Measurements from ENCODE around the gene ELMO3.
A peak's percentile ranks its signal among the peaks of the same experiment; 100 is the strongest.

ELMO3 gene

DNA sequence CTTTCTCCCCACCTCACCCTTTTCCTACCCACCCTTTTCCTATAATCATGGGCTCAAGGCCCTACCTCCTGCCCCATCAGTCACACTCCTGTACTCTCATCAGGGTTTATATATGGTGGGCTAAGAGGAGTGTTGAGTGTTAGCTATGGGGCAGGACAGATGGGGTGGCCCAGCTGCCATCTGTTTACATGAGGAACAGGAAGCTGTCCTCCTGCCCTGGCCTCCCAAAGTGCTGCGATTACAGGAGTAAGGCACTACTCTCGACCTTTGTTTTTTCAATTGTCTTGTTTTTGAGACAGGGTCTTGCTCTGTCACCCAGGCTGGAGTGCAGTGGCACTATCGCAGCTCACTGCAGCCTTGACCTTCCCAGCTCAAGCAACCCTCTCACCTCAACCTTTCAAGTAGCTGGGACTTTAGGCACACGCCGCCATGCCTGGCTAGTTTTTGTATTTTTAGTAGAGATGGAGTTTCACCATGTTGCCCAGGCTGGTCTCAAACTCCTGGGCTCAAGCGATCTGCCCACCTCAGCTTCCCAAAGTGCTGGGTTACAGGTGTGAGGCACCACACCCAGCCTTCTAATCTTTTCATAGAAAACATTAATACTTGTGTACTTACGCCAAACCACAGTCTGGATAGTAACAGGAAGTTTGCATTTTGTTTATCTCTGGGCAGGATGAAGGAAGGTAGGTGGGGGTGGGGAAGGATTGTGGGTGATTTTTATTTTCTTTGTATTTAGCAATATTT, 40.9 kb upstream of the ELMO3 start:
- Mint-ChIP-seq H3K9me3 (peaks cover 0 to 1% of the 10 kb centered on the region in 2 donors), H3K27me3 (peaks cover 9 to 29% of the 10 kb centered on the region in 2 donors), H3K36me3 (peaks cover 14 to 16% of the 10 kb centered on the region in 2 donors), H3K4me3 (peak overlapping the region; percentile 91), H3K4me1 (peaks cover 44 to 81% of the 10 kb centered on the region in 2 donors), H3K27ac (peak overlapping the region; percentile 90)
- ATAC-seq (replicated peaks) (no peak), DNase-seq (no peak)

DNA sequence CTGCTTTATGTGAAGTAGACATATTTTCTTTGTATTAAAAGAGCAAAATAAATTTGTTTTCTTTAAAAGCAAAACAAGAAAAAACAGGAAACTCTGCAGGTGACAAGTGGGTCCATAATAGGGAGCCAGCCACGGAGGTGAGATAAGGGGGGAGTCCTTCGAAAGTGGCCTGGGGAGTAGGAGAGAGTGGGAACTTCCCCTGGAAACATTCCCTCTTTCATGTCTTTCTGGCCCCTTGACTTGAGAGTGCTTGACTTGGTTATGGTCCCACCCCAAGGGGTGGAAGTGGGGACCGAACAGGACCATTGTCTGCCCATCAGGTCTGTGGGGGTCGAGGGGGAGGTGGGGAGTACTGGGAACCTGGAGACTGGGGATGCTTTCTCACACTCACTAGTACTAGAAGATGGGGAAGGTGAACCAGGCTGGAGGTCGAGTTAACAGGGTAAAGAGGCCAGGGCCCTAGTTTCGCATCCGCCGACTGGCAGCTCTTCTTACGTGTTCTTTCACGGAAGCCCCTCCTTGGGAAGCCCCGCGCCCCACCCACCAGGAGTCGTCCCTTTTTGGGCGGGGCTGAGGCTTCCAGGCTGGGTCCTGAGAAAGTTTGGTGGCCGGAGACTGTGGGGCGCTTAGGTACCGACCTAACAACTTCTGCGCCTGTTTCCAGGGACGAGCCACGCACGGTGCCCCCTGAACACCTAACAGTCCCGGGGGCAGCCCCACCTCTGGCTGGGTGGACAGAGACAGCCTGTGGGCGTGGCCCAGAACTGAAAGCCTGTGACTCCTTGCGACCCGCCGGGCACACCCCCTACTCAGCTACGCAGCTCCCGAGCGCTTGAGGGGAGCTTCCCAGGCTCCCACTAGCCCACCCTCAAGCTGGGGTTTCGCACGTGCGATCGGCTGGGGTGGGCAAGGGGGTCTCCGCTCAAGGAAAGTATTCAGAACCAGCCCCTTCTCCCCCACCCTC, 40.0 kb upstream of the ELMO3 start:
- H3K36me3 Mint-ChIP-seq = peaks cover 12 to 14% of the 10 kb centered on the region in 2 donors
- H3K27ac Mint-ChIP-seq = peak overlapping the region; percentile 90
- H3K9me3 Mint-ChIP-seq = peaks cover 0 to 1% of the 10 kb centered on the region in 2 donors
- DNase-seq = peak; percentile 85
- peaks cover 40 to 81% of the 10 kb centered on the region in 2 donors for H3K4me1 Mint-ChIP-seq
- H3K27me3 Mint-ChIP-seq = peaks cover 11 to 33% of the 10 kb centered on the region in 2 donors
- peak overlapping the region; percentile 91 for H3K4me3 Mint-ChIP-seq
- ATAC-seq (replicated peaks) = peak; percentile 59

GRCh38 chr16:67161595-67162058, 37.3 kb upstream of the ELMO3 start:
- H3K9me3 Mint-ChIP-seq = peaks cover 0 to 1% of the 10 kb centered on the region in 2 donors

GRCh38 chr16:67162506-67163163, 36.3 kb upstream of the ELMO3 start:
- DNase-seq (no peak), ATAC-seq (replicated peaks) (no peak)
- H3K27me3 Mint-ChIP-seq = peaks cover 37 to 60% of the 10 kb centered on the region in 2 donors
- peaks cover 36 to 75% of the 10 kb centered on the region in 2 donors for H3K4me1 Mint-ChIP-seq
- peaks cover 0 to 4% of the 10 kb centered on the region in 2 donors for H3K36me3 Mint-ChIP-seq
- no peak overlapping the region for H3K27ac Mint-ChIP-seq
- peaks cover 0 to 1% of the 10 kb centered on the region in 2 donors for H3K9me3 Mint-ChIP-seq
- peak overlapping the region; percentile 37 to 63 for H3K4me3 Mint-ChIP-seq

More at GRCh38 chr16:67161595-67162058, 37.3 kb upstream of the ELMO3 start:
- Mint-ChIP-seq H3K4me1 (peaks cover 41 to 81% of the 10 kb centered on the region in 2 donors), H3K4me3 (peak overlapping the region; percentile 17 to 59), H3K27ac (no peak overlapping the region), H3K36me3 (peaks cover 0 to 4% of the 10 kb centered on the region in 2 donors), H3K27me3 (peaks cover 29 to 50% of the 10 kb centered on the region in 2 donors)
- ATAC-seq (replicated peaks) (no peak), DNase-seq (no peak)

DNA sequence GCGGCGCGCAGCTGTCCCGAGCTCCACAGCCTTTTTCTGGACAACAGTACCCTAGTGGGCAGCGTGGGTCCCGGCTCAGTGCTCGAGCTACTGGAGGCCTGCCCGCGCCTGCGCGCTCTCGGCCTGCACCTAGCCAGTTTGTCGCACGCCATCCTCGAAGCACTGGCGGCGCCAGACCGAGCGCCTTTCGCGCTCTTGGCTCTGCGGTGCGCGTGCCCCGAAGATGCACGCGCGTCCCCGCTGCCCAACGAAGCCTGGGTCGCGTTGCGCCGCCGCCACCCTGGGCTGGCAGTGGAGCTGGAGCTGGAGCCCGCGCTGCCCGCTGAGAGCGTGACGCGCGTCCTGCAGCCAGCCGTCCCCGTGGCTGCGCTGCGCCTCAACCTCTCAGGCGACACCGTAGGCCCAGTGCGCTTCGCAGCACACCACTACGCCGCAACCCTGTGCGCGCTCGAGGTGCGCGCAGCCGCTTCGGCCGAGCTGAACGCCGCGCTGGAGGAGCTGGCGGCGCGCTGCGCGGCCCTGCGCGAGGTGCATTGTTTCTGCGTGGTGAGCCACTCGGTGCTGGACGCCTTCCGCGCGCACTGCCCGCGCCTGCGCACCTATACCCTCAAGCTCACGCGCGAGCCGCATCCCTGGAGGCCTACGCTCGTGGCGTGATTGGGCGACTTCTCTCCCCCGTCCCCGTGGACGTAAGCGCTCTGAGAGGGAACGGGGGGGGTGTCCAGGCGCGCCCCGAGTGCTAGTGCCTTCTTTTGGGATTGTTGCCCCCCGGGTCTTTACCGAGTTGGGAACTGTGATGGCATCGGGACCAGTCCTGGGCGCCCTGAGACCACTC, 35.5 kb upstream of the ELMO3 start:
- H3K4me3 Mint-ChIP-seq = peak overlapping the region; percentile 63 to 73
- peaks cover 30 to 72% of the 10 kb centered on the region in 2 donors for H3K4me1 Mint-ChIP-seq
- peaks cover 42 to 68% of the 10 kb centered on the region in 2 donors for H3K27me3 Mint-ChIP-seq
- peaks cover 0 to 4% of the 10 kb centered on the region in 2 donors for H3K36me3 Mint-ChIP-seq
- H3K27ac Mint-ChIP-seq = no peak overlapping the region
- ATAC-seq (replicated peaks) (peak in 1 of 2 donors; percentile 3), DNase-seq (no peak)
- peaks cover 0 to 1% of the 10 kb centered on the region in 2 donors for H3K9me3 Mint-ChIP-seq

DNA sequence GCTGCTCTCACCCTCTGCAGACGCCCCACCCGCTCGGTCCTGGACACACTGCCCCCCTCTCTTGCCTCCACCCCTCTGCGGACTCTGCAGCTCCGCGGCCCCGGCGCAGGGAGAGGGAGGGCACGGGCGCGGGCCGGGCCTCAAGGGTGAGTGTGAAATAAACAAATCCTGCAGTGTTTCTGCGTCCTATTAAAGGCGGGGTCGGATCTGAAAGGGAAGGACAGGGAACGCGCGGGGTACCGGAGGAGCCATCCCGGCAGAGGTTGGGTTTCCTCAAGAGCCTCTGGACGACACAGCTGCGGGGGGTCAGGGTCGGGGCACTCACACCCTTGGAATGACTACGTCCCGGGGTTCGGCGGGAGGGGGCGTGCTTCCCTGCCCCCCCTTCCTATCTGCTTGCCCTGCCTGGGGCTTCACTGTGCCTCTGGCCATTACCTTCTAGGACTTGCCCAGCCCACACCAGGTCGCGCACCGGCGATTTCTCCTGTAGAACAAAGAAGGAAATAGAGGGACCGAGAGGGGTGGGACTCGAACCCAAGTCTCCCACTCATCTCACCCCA, 34.9 kb upstream of the ELMO3 start:
- Mint-ChIP-seq H3K9me3 (peaks cover 0 to 1% of the 10 kb centered on the region in 2 donors), H3K4me3 (peak overlapping the region; percentile 63 to 73), H3K27me3 (peaks cover 49 to 75% of the 10 kb centered on the region in 2 donors), H3K36me3 (peaks cover 0 to 4% of the 10 kb centered on the region in 2 donors), H3K27ac (peak overlapping the region; percentile 31), H3K4me1 (peaks cover 26 to 68% of the 10 kb centered on the region in 2 donors)
- ATAC-seq (replicated peaks) (no peak), DNase-seq (no peak)

GRCh38 chr16:67164599-67165061, 34.3 kb upstream of the ELMO3 start, which contains the start of gene HSF4:
TSS of gene HSF4 (plus strand) at chr16:67164745. CDS start at chr16:67164812, 67 bp downstream.
- H3K4me3 Mint-ChIP-seq = peak within 1 kb of the TSS; percentile 63 to 73
- no peak for DNase-seq
- peaks cover 0 to 4% of the 10 kb centered on the region in 2 donors for H3K36me3 Mint-ChIP-seq
- H3K9me3 Mint-ChIP-seq = peaks cover 0 to 1% of the 10 kb centered on the region in 2 donors
- H3K27ac Mint-ChIP-seq = peak within 1 kb of the TSS; percentile 56
- H3K4me1 Mint-ChIP-seq = peaks cover 26 to 70% of the 10 kb centered on the region in 2 donors
- peaks cover 54 to 80% of the 10 kb centered on the region in 2 donors for H3K27me3 Mint-ChIP-seq
- ATAC-seq (replicated peaks) = no peak

DNA sequence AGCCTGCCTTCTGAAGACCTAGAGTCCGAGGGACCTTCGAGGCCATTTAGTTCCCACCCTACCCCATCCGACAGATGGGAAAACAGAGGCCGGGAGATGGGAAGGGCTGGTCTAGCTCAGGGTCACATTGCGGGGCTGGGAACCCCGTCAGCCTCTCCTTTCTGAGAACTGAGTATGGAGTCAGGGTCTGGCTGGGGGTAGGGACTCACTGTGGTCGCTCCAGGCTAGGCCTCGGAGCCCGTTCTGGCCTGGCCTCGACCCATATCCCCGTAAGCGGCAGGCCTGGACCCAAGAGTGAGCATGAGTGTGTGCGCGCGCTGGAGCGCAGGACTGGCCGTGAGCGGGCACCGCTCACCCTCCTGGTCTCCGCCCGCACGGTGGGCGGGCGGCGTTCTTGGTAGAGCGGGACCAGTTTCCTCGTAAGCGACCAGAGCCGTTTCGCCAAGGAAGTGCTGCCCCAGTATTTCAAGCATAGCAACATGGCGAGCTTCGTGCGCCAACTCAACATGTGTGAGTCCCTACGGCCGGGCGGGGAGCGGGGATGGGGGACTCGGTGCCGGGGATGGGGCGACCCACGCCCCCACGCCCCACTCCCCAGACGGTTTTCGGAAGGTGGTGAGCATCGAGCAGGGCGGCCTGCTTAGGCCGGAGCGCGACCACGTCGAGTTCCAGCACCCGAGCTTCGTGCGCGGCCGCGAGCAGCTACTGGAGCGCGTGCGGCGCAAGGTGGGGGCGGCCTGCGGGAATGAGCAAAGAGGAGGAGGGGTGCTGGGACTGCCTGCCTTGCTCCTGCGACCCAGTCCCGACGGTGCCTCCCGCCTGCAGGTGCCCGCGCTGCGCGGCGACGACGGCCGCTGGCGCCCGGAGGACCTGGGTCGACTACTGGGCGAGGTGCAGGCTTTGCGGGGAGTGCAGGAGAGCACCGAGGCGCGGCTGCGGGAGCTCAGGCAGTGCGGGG, 33.5 kb upstream of the ELMO3 start:
- peak overlapping the region; percentile 46 to 65 for H3K4me3 Mint-ChIP-seq
- peaks cover 60 to 88% of the 10 kb centered on the region in 2 donors for H3K27me3 Mint-ChIP-seq
- H3K4me1 Mint-ChIP-seq = peaks cover 32 to 72% of the 10 kb centered on the region in 2 donors
- H3K36me3 Mint-ChIP-seq = peaks cover 0 to 4% of the 10 kb centered on the region in 2 donors
- ATAC-seq (replicated peaks) (no peak), DNase-seq (no peak)
- H3K27ac Mint-ChIP-seq = peak overlapping the region; percentile 56
- H3K9me3 Mint-ChIP-seq = peaks cover 0 to 1% of the 10 kb centered on the region in 2 donors

- H3K27ac Mint-ChIP-seq = peak overlapping the region; percentile 25
- peaks cover 65 to 89% of the 10 kb centered on the region in 2 donors for H3K27me3 Mint-ChIP-seq
- H3K4me3 Mint-ChIP-seq = no peak overlapping the region
- peaks cover 0 to 2% of the 10 kb centered on the region in 2 donors for H3K36me3 Mint-ChIP-seq
- H3K4me1 Mint-ChIP-seq = peaks cover 32 to 69% of the 10 kb centered on the region in 2 donors
- no peaks in the 10 kb centered on the region for H3K9me3 Mint-ChIP-seq
- ATAC-seq (replicated peaks) (no peak), DNase-seq (no peak)
These were observed 32.8 kb upstream of the ELMO3 start for GRCh38 chr16:67166110-67166547.

DNA sequence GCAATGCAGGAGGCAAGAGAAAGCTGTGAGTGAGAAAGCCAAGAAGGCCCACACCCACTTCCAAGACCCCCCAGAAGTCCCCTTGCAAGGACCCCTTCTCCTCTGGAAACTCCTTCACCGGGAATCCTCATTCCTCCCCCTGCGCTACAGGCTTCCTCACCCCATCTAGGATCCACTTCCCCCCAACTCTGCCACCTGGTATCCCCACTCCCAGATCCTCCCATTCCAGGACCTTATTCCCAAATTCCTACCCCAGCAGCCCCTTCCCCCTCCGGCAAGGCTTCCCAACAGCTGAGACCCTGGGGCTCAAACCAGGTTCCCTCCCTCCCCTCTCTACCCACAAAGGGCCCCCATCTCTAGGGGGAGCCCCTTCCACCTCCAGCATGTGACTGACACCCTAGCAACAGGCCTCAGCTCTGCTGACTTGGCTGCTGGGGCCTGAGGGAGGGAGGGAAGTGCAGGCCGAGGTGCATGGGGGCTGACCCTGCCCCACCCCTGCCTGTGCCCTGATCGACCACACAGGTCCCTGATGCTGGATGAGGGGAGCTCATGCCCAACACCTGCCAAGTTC, 32.2 kb upstream of the ELMO3 start:
- no peaks in the 10 kb centered on the region for H3K9me3 Mint-ChIP-seq
- peaks cover 0 to 2% of the 10 kb centered on the region in 2 donors for H3K36me3 Mint-ChIP-seq
- ATAC-seq (replicated peaks) = no peak
- H3K4me3 Mint-ChIP-seq = no peak overlapping the region
- peaks cover 69 to 91% of the 10 kb centered on the region in 2 donors for H3K27me3 Mint-ChIP-seq
- H3K4me1 Mint-ChIP-seq = peaks cover 36 to 66% of the 10 kb centered on the region in 2 donors
- H3K27ac Mint-ChIP-seq = peak overlapping the region; percentile 25
- DNase-seq = no peak

DNA sequence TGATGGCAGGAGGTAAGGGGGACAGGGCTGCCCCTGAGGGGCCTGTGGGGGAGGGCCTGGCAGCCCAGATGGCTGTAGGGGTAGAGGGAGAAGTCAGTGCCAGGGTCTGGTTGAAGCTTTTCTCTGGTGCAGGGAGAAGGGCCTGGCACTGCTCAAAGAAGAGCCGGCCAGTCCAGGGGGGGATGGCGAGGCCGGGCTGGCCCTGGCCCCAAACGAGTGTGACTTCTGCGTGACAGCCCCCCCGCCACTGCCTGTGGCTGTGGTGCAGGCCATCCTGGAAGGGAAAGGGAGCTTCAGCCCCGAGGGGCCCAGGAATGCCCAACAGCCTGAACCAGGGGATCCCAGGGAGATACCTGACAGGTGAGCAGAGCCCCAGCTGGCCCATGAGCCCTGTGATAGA, 31.3 kb upstream of the ELMO3 start:
- Mint-ChIP-seq H3K27ac (no peak overlapping the region), H3K27me3 (peaks cover 75 to 91% of the 10 kb centered on the region in 2 donors), H3K4me3 (no peak overlapping the region), H3K36me3 (no peaks in the 10 kb centered on the region), H3K4me1 (peaks cover 34 to 58% of the 10 kb centered on the region in 2 donors), H3K9me3 (no peaks in the 10 kb centered on the region)
- no peak for ATAC-seq (replicated peaks)
- DNase-seq = no peak
